ENCODE results near the gene PATZ1. TPM values are rescaled to one million over a fixed set of nuclear protein-coding genes. Genes with fewer than 3 reads are reported as not detected.

The PATZ1 gene
- total and polyA plus RNA-seq, 2 of the 8 experiments (the other 6 are each of a cell fraction or from before 2014, with no cell fraction given) = 62.1 to 70.9 TPM

DNA sequence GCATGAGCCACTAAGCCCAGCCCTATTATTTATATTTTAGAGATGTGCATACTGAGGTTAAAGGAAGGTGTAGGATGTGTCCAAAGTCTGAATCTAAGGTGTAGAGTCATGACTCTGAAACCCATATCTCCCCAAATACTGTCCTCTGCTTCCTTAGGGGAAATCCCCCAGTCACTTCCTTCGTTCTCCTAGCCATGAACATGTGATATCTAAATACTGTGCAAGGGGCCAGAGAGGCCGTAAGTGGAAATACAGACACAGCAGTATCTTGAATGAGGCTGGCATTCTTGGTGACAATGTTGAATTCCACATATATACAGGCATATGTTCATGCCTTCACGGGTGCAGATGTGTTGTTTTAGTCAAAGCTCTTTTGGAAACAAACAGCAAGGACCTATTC, 21.3 kb upstream of the PATZ1 start:
- H2AK5ac ChIP-seq (ENCODE audit: low read depth, low read length) = no peak overlapping the region

More for the DNA sequence above, 21.3 kb upstream of the PATZ1 start:
- TF ChIP-seq POU5F1 (IDR thresholded peaks at IDR 0.05; ENCODE audit: low read depth, low read length) (no peak), JUN (IDR thresholded peaks at IDR 0.05; ENCODE audit: low read depth, low read length) (no peak), SP1 (IDR thresholded peaks at IDR 0.05; ENCODE audit: low read depth, low read length) (no peak)
- Histone ChIP-seq H3K56ac (replicated peaks; ENCODE audit: insufficient read length, low read depth, low read length) (no peak overlapping the region), H2BK12ac (ENCODE audit: low read depth, low read length) (no peak overlapping the region), H4K5ac (ENCODE audit: insufficient read length, low read depth, low read length) (no peak overlapping the region), H3K23ac (ENCODE audit: insufficient read length) (no peak overlapping the region), H4K8ac (ENCODE audit: extremely low read depth, insufficient read depth, low read length) (no peak overlapping the region), H3K27me3 (replicated peaks in 1 of 4; ENCODE audit: control insufficient read depth in 3 of 4, extremely low read depth in 1 of 4, insufficient read depth in 3 of 4, low read length in 3 of 4) (no peaks in the 10 kb centered on the region), H3K18ac (ENCODE audit: extremely low read depth, low read length) (no peak overlapping the region), H2BK120ac (replicated peaks; ENCODE audit: low read depth, low read length) (no peak overlapping the region), H3K4me2 (ENCODE audit: insufficient read depth in 1 of 2, low read depth in 2 of 2, low read length in 2 of 2) (no peak overlapping the region), H3K9me3 (ENCODE audit: insufficient read depth in 2 of 2, low read depth in 1 of 2, low read length in 1 of 2) (no peaks in the 10 kb centered on the region), H2AFZ (ENCODE audit: low read length) (no peak overlapping the region), H3K4ac (replicated peaks; ENCODE audit: insufficient read length, low read depth, low read length) (no peak overlapping the region), H3K79me2 (ENCODE audit: control insufficient read depth in 1 of 2, insufficient read depth in 2 of 2, low read length in 2 of 2) (no peaks in the 10 kb centered on the region), H3K36me3 (ENCODE audit: control insufficient read depth in 2 of 4, insufficient read depth in 4 of 4, low read length in 3 of 4) (no peaks in the 10 kb centered on the region), H3K4me1 (replicated peaks in 1 of 4; ENCODE audit: control insufficient read depth in 3 of 4, insufficient read depth in 4 of 4, low read length in 3 of 4) (no peaks in the 10 kb centered on the region), H3K9ac (replicated peaks in 1 of 4; ENCODE audit: extremely low read depth in 1 of 4, low read depth in 3 of 4, low read length in 3 of 4) (no peak overlapping the region), H4K20me1 (replicated peaks in 1 of 2; ENCODE audit: control insufficient read depth in 1 of 2, insufficient read depth in 2 of 2, low read length in 2 of 2) (no peaks in the 10 kb centered on the region), H4K91ac (replicated peaks; ENCODE audit: insufficient read length, low read length) (no peak overlapping the region), H2BK15ac (ENCODE audit: low read length) (no peak overlapping the region), H3K4me3 (ENCODE audit: extremely low read depth in 1 of 4, insufficient read depth in 2 of 4, low read depth in 3 of 4, low read length in 4 of 4) (no peak overlapping the region), H3K23me2 (ENCODE audit: low read depth, low read length) (no peaks in the 10 kb centered on the region), H2BK5ac (ENCODE audit: low read depth, low read length) (no peak overlapping the region), H3K27ac (ENCODE audit: low read depth, low read length) (no peak overlapping the region), H2BK20ac (ENCODE audit: low read length) (no peak overlapping the region), H3K14ac (ENCODE audit: insufficient read length) (no peak overlapping the region), H3K79me1 (ENCODE audit: low read depth, low read length) (no peaks in the 10 kb centered on the region)
- ChIA-PET CTCF (ENCODE audit: partially characterized antibody) (interaction anchor here (0.7 kb wide), 1 partner anchor 54 kb away, joined by 3 read pairs; no protein-coding TSS in a partner anchor), POLR2A (ENCODE audit: partially characterized antibody) (interaction anchor here (0.6 to 1.2 kb wide), 4 partner anchors 8 to 119 kb away, joined by 3 to 5 read pairs (median 3); no protein-coding TSS in a partner anchor)
- DNase-seq (ENCODE audit: low read depth in 1 of 2, low spot score in 2 of 2) (no peak), FAIRE-seq (no peak)
- WGBS, 2 experiments (ENCODE audit: extremely low coverage in 1 of 2, insufficient coverage in 1 of 2, insufficient read length in 1 of 2, insufficient replicate concordance in 2 of 2, low coverage in 1 of 2, low lambda C conversion rate in 2 of 2, missing lambda C conversion rate in 1 of 2) = 84% methylated on average over 3 of the region's 3 CpGs; no CpG with 5 or more reads in 1 of the 2 experiments
